Measurements from ENCODE around the gene SESN1.

Gene SESN1

GRCh38 chr6:109028439-109028838, 66.2 kb downstream of the SESN1 start:
- DNase-seq (ENCODE audit: low read depth), result no peak

GRCh38 chr6:109027964-109028363, 66.7 kb downstream of the SESN1 start:
- DNase-seq (ENCODE audit: low read depth), result no peak

GRCh38 chr6:109025639-109026038, 69.0 kb downstream of the SESN1 start:
- DNase-seq (ENCODE audit: low read depth), result no peak

GRCh38 chr6:109024784-109025183, 69.9 kb downstream of the SESN1 start:
- DNase-seq (ENCODE audit: low read depth), result no peak

- DNase-seq (ENCODE audit: low read depth), result no peak
Measured at GRCh38 chr6:109024368-109024767, 70.3 kb downstream of the SESN1 start.

- no peak for DNase-seq (ENCODE audit: low read depth)
Measured at GRCh38 chr6:109023356-109023925, 71.2 kb downstream of the SESN1 start.

GRCh38 chr6:109021870-109022269, 72.8 kb downstream of the SESN1 start:
- DNase-seq (ENCODE audit: low read depth), result no peak

GRCh38 chr6:109019911-109020310, 74.7 kb downstream of the SESN1 start:
- DNase-seq (ENCODE audit: low read depth), result no peak

- DNase-seq (ENCODE audit: low read depth), result no peak
Measured at GRCh38 chr6:109015176-109015575, 79.5 kb downstream of the SESN1 start.

GRCh38 chr6:109014606-109015005, 80.0 kb downstream of the SESN1 start:
- DNase-seq (ENCODE audit: low read depth), result no peak

- no peak for DNase-seq (ENCODE audit: low read depth)
Measured at GRCh38 chr6:109013656-109014305, 80.9 kb downstream of the SESN1 start.

GRCh38 chr6:109010705-109011102, 83.9 kb downstream of the SESN1 start:
- no peak for DNase-seq (ENCODE audit: low read depth)

GRCh38 chr6:109009962-109010704, 84.5 kb downstream of the SESN1 start:
- no peak for DNase-seq (ENCODE audit: low read depth)

GRCh38 chr6:109009236-109009961, 85.2 kb downstream of the SESN1 start:
- DNase-seq (ENCODE audit: low read depth), result peak; percentile 86

GRCh38 chr6:109008537-109009235, 86.0 kb downstream of the SESN1 start:
- DNase-seq (ENCODE audit: low read depth), result no peak

- no peak for DNase-seq (ENCODE audit: low read depth)
Measured at GRCh38 chr6:109008054-109008453, 86.6 kb downstream of the SESN1 start.

GRCh38 chr6:109007521-109007920, 87.1 kb downstream of the SESN1 start:
- no peak for DNase-seq (ENCODE audit: low read depth)

- no peak for DNase-seq (ENCODE audit: low read depth)
Measured at GRCh38 chr6:109006818-109007217, 87.8 kb downstream of the SESN1 start.

GRCh38 chr6:109002882-109003281, 91.8 kb downstream of the SESN1 start:
- DNase-seq (ENCODE audit: low read depth), result no peak

- DNase-seq (ENCODE audit: low read depth), result no peak
Measured at GRCh38 chr6:109002051-109002697, 92.5 kb downstream of the SESN1 start.

- DNase-seq (ENCODE audit: low read depth), result no peak
Measured at GRCh38 chr6:109001291-109001894, 93.3 kb downstream of the SESN1 start.
